ENCODE results near the gene NUP85. TPM values are rescaled to one million over a fixed set of nuclear protein-coding genes. Genes with fewer than 3 reads are reported as not detected.
"Not testable (repeated sequence)": the region's sequence is repeated elsewhere in the genome, so short reads cannot be mapped to it uniquely, and the experiment has no call there.

The NUP85 gene, protein sequence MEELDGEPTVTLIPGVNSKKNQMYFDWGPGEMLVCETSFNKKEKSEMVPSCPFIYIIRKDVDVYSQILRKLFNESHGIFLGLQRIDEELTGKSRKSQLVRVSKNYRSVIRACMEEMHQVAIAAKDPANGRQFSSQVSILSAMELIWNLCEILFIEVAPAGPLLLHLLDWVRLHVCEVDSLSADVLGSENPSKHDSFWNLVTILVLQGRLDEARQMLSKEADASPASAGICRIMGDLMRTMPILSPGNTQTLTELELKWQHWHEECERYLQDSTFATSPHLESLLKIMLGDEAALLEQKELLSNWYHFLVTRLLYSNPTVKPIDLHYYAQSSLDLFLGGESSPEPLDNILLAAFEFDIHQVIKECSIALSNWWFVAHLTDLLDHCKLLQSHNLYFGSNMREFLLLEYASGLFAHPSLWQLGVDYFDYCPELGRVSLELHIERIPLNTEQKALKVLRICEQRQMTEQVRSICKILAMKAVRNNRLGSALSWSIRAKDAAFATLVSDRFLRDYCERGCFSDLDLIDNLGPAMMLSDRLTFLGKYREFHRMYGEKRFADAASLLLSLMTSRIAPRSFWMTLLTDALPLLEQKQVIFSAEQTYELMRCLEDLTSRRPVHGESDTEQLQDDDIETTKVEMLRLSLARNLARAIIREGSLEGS
- 10 to 100 TPM; 46.4 to 69.5 TPM for total RNA-seq
- 10 to 100 TPM; 40.4 to 45.8 TPM for polyA plus RNA-seq
- long read RNA-seq, donor 1, partial matches to known transcripts: 21 of 25 reads
- long read RNA-seq, donor 1, other reads (novel, unspliced or antisense): 0 of 25 reads
- long read RNA-seq, donor 2, partial matches to known transcripts: 8 of 13 reads
- long read RNA-seq, donor 2, other reads (novel, unspliced or antisense): 0 of 13 reads
- long read RNA-seq, donor 3, partial matches to known transcripts: 6 of 13 reads
- long read RNA-seq, donor 3, other reads (novel, unspliced or antisense): 0 of 13 reads
- long read RNA-seq, donor 4, partial matches to known transcripts: 13 of 16 reads
- long read RNA-seq, donor 4, other reads (novel, unspliced or antisense): 0 of 16 reads
- long read RNA-seq, donor 5, transcript NUP85-201 (19 exons, 2,121 nt): major isoform, 5 of 43 reads
- long read RNA-seq, donor 5, partial matches to known transcripts: 35 of 43 reads
- long read RNA-seq, donor 5, other reads (novel, unspliced or antisense): 0 of 43 reads

DNA sequence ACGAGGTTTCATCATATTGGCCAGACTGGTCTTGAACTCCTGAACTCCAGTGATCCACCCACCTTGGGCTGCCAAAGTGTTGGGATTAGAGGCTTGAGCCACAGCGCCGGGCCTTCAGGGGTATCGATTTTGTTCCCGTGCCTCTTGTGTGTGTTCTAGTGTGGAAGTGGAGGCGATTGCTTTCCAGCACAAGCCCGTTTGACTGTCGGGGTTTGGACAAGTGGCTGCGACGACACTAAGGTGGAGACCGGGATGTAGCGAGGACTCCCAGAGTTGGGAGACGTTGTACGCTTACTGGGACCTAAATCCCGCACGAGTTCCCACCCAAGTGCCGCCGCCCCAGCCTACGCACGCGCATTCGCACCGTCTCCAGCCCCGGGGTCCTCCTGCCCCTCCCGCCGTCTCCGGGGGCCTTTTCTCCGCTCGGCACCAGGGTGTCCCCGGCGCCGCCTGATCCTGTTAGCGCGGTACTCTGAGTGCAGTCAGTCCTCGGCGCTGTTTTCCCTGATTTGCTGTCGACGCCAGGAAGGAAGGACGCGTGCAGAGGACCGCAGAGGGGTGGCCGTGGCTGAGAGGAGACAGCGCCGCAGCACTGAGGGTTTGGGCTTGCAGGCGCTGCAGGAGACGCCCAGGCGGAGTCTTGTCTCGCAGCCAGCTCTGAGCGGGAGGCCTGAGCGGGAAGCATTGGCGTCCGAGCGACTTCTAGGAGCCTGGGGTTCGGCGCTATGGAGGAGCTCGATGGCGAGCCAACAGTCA lies at the start of gene NUP85:
Gene NUP85 (plus strand): TSS at position 643 of the 756 bp plus-strand sequence. CDS start 83 bp downstream, at position 726.
- H3K27me3 ChIP-seq (ENCODE audit: control insufficient read depth in 3 of 3, insufficient read depth in 3 of 3, low read length in 2 of 3): no peaks in the 10 kb centered on the region
- no peaks in the 10 kb centered on the region for H3K9me3 ChIP-seq (ENCODE audit: control insufficient read depth in 4 of 4, insufficient read depth in 3 of 4, low read length in 3 of 4)
- TF ChIP-seq, protein P1, sequence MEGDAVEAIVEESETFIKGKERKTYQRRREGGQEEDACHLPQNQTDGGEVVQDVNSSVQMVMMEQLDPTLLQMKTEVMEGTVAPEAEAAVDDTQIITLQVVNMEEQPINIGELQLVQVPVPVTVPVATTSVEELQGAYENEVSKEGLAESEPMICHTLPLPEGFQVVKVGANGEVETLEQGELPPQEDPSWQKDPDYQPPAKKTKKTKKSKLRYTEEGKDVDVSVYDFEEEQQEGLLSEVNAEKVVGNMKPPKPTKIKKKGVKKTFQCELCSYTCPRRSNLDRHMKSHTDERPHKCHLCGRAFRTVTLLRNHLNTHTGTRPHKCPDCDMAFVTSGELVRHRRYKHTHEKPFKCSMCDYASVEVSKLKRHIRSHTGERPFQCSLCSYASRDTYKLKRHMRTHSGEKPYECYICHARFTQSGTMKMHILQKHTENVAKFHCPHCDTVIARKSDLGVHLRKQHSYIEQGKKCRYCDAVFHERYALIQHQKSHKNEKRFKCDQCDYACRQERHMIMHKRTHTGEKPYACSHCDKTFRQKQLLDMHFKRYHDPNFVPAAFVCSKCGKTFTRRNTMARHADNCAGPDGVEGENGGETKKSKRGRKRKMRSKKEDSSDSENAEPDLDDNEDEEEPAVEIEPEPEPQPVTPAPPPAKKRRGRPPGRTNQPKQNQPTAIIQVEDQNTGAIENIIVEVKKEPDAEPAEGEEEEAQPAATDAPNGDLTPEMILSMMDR (IDR thresholded peaks at IDR 0.05; ENCODE audit: control extremely low read depth, extremely low read depth): no peak
- DNase-seq (peak; percentile 95 to 97 (median 96)), ATAC-seq (ENCODE audit: insufficient read depth, low FRiP score) (peak; percentile 94)
- WGBS, 2 donors: 0% methylated on average over 57 of the region's 57 CpGs
- H3K9ac ChIP-seq (ENCODE audit: insufficient read depth in 1 of 2, low read length in 2 of 2): peak within 1 kb of the TSS; percentile 90 to 92
- H3K4me1 ChIP-seq (ENCODE audit: control insufficient read depth in 5 of 5, insufficient read depth in 5 of 5, low read length in 5 of 5): peaks cover 0 to 9% (median 0%) of the 10 kb centered on the region in 5 donors
- peak within 1 kb of the TSS; percentile 86 to 99 for H3K27ac ChIP-seq (ENCODE audit: low read depth in 1 of 2, low read length in 1 of 2)
- H3K4me3 ChIP-seq: peak within 1 kb of the TSS; percentile 97
- H3K36me3 ChIP-seq (ENCODE audit: control insufficient read depth in 4 of 4, insufficient read depth in 4 of 4, low read length in 4 of 4): peaks cover 0 to 7% (median 0%) of the 10 kb centered on the region in 4 donors

DNA sequence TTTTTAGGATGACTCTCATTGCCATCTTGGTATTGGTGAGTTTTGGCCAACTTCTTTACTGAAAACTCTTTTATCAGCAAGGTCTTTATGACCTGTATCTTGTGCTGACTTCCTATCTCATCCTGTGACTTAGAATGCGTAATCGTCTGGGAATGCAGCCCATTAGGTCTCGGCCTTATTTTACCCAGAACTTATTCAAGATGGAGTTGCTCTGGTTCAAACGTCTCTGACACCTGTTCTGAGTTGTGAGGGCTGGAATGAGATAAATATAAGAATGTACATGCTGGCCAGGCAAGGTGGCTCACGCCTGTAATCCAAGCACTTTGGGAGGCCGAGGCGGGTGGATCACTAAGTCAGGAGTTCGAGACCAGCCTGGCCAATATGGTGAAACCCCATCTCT lies 47.0 kb upstream of the NUP85 start:
- H3K9ac ChIP-seq (ENCODE audit: insufficient read depth in 1 of 2, low read length in 2 of 2); H3K27ac ChIP-seq (ENCODE audit: low read depth in 1 of 2, low read length in 1 of 2); H3K4me3 ChIP-seq; ATAC-seq (ENCODE audit: insufficient read depth, low FRiP score); DNase-seq; H3K9me3 ChIP-seq (ENCODE audit: control insufficient read depth in 4 of 4, insufficient read depth in 3 of 4, low read length in 3 of 4); H3K27me3 ChIP-seq (ENCODE audit: control insufficient read depth in 3 of 3, insufficient read depth in 3 of 3, low read length in 2 of 3); H3K36me3 ChIP-seq (ENCODE audit: control insufficient read depth in 4 of 4, insufficient read depth in 4 of 4, low read length in 4 of 4); H3K4me1 ChIP-seq (ENCODE audit: control insufficient read depth in 5 of 5, insufficient read depth in 5 of 5, low read length in 5 of 5): not testable (repeated sequence)
- 96% methylated on average over 8 of the region's 8 CpGs for WGBS, 2 donors

DNA sequence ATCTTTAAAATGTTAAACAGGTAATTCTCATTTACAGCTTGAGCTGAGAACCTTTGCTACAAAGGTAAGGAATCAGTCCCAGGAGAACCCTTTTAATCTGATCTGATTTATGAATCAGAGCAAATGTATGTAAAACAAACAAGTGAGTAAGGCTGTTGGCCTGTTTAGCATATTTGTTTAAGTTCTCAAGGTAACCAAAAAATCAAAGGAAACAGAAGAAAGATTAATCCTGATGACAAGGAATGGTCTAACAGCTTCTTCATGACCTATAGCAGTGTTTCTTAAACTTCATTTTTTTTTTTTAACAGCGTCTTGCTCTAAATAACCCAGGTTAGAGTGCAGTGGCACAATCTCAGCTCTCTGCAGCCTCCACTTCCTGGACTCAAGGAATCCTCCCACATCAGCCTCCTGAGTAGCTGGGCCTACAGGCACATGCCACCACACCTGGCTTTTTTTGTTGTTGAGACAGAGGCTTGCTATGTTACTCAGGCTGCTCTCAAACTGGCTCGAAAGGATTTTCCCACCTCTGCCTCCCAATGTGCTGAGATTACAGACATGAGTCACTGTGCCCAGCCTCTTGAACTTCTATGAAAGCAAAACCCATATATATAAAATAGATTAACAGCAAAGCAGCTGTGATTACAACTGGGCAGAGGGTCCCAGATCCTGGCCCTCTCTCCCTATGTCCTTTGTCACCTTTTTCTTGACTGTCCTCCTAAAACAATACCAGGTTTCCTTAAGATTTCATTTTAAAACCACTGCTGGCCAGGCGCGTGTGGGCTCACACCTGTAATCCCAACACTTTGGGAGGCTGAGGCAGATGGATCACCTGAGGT lies 46.1 kb upstream of the NUP85 start:
- TF ChIP-seq, protein P1 (IDR thresholded peaks at IDR 0.05; ENCODE audit: control extremely low read depth, extremely low read depth): no peak

More for the DNA sequence above, 46.1 kb upstream of the NUP85 start:
- ATAC-seq (ENCODE audit: insufficient read depth, low FRiP score): no peak
- Histone ChIP-seq H3K36me3 (ENCODE audit: control insufficient read depth in 4 of 4, insufficient read depth in 4 of 4, low read length in 4 of 4) (peaks cover 0 to 7% (median 3%) of the 10 kb centered on the region in 4 donors), H3K9ac (ENCODE audit: insufficient read depth in 1 of 2, low read length in 2 of 2) (no peak overlapping the region), H3K27ac (ENCODE audit: low read depth in 1 of 2, low read length in 1 of 2) (no peak overlapping the region), H3K27me3 (ENCODE audit: control insufficient read depth in 3 of 3, insufficient read depth in 3 of 3, low read length in 2 of 3) (no peaks in the 10 kb centered on the region), H3K4me1 (ENCODE audit: control insufficient read depth in 5 of 5, insufficient read depth in 5 of 5, low read length in 5 of 5) (peaks cover 0 to 4% (median 0%) of the 10 kb centered on the region in 5 donors), H3K4me3 (no peak overlapping the region), H3K9me3 (ENCODE audit: control insufficient read depth in 4 of 4, insufficient read depth in 3 of 4, low read length in 3 of 4) (no peaks in the 10 kb centered on the region)
- DNase-seq: no peak
- WGBS, 2 donors: 88 to 94% methylated on average over 4 of the region's 4 CpGs

Measured in lung (tissue), 16 donors.